PC-3 (cell line): ENCODE results near the gene UBE3C.

ENCODE experiments used
- CTCF ChIP-seq: fragments of 300-600 bp; sonication (generic); conservative IDR thresholded peaks from 2 replicates; pipeline ENCODE4 v1.5.1; 2017; ENCODE audit warnings: antibody characterized with exemption, low read depth, mild to moderate bottlenecking, low read length
- EZH2 ChIP-seq: fragments of 300-600 bp; sonication (generic); IDR thresholded peaks from one replicate; pipeline ENCODE4 v1.6.1; 2017; ENCODE audit warnings: antibody characterized with exemption, mild to moderate bottlenecking, low read length; ENCODE audit not compliant: unreplicated experiment
- EZH2phosphoT487 ChIP-seq: fragments of 300-600 bp; sonication (generic); IDR thresholded peaks from 2 replicates; pipeline ENCODE4 v1.6.1; 2018; ENCODE audit warnings: mild to moderate bottlenecking, antibody characterized with exemption, low read length, borderline replicate concordance

GRCh38 chr7:157271315-157271990 lies 132.7 kb downstream of the UBE3C start:
- TF ChIP-seq CTCF (no peak), EZH2phosphoT487 (no peak), EZH2 (no peak)
